Measurements from ENCODE around the gene CIB2.
A peak's percentile ranks its signal among the peaks of the same experiment; 100 is the strongest.

Gene CIB2

DNA sequence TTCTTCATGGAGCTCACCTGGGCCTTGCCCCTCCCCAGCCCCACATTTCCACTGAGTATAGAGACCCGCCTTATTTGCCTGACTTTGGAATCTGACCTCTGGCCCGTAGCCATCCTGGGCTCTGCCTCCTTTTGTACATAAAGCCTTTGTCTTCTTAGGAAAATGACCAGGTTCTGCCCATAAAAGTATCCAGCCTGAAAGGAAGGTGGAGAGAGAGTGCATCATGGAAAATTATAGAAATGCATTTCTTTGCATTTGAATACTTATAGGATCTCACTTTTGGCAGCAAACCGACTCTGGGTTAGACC lies 42.5 kb downstream of the CIB2 start:
- Histone ChIP-seq H3K27ac (ENCODE audit: poor library complexity, severe bottlenecking) (no peak overlapping the region), H3K4me1 (ENCODE audit: insufficient read depth, poor library complexity, severe bottlenecking) (no peaks in the 10 kb centered on the region), H3K4me3 (ENCODE audit: severe bottlenecking) (no peak overlapping the region), H3K9me3 (ENCODE audit: severe bottlenecking) (no peaks in the 10 kb centered on the region), H3K36me3 (ENCODE audit: low read depth) (no peaks in the 10 kb centered on the region), H3K27me3 (ENCODE audit: insufficient read depth, poor library complexity, severe bottlenecking) (no peaks in the 10 kb centered on the region)
- TF ChIP-seq, protein P1, sequence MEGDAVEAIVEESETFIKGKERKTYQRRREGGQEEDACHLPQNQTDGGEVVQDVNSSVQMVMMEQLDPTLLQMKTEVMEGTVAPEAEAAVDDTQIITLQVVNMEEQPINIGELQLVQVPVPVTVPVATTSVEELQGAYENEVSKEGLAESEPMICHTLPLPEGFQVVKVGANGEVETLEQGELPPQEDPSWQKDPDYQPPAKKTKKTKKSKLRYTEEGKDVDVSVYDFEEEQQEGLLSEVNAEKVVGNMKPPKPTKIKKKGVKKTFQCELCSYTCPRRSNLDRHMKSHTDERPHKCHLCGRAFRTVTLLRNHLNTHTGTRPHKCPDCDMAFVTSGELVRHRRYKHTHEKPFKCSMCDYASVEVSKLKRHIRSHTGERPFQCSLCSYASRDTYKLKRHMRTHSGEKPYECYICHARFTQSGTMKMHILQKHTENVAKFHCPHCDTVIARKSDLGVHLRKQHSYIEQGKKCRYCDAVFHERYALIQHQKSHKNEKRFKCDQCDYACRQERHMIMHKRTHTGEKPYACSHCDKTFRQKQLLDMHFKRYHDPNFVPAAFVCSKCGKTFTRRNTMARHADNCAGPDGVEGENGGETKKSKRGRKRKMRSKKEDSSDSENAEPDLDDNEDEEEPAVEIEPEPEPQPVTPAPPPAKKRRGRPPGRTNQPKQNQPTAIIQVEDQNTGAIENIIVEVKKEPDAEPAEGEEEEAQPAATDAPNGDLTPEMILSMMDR (IDR thresholded peaks at IDR 0.05; ENCODE audit: poor library complexity, severe bottlenecking) = no peak
- ATAC-seq (ENCODE audit: low read depth) (no peak), DNase-seq (ENCODE audit: low spot score) (no peak)

- Histone ChIP-seq H3K27me3 (ENCODE audit: insufficient read depth, poor library complexity, severe bottlenecking) (no peaks in the 10 kb centered on the region), H3K36me3 (ENCODE audit: low read depth) (no peaks in the 10 kb centered on the region), H3K4me1 (ENCODE audit: insufficient read depth, poor library complexity, severe bottlenecking) (no peaks in the 10 kb centered on the region), H3K4me3 (ENCODE audit: severe bottlenecking) (no peak overlapping the region), H3K27ac (ENCODE audit: poor library complexity, severe bottlenecking) (no peak overlapping the region), H3K9me3 (ENCODE audit: severe bottlenecking) (no peaks in the 10 kb centered on the region)
- no peak for ATAC-seq (ENCODE audit: low read depth)
- DNase-seq (ENCODE audit: low spot score) = peak; percentile 11
- TF ChIP-seq, protein P1 (IDR thresholded peaks at IDR 0.05; ENCODE audit: poor library complexity, severe bottlenecking) = no peak
Observed at GRCh38 chr15:78087951-78088772, 43.1 kb downstream of the CIB2 start.

DNA sequence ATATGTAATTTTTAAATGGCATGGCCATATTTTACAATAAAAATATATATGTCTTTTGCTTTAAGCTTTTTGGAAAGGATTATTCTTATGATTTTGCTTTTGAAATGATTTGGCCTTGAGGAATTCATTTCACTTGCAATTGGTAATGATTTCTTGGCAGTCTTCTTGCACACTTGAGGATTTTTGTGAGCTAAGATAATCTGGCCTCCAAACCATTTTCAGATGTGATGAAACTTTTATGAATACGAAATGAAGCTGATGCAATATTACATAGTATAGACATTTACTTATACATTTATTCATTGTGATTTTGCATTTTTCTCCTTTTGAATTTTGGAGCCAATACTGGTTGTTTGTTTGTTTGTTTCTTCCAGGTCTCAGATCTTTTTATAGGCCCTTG lies 45.3 kb downstream of the CIB2 start:
- TF ChIP-seq, protein P1 (IDR thresholded peaks at IDR 0.05; ENCODE audit: poor library complexity, severe bottlenecking) = no peak
- DNase-seq (ENCODE audit: low spot score) = no peak
- no peaks in the 10 kb centered on the region for H3K4me1 ChIP-seq (ENCODE audit: insufficient read depth, poor library complexity, severe bottlenecking)

GRCh38 chr15:78084449-78084750 lies 46.8 kb downstream of the CIB2 start:
- Histone ChIP-seq H3K4me3 (ENCODE audit: severe bottlenecking) (no peak overlapping the region), H3K9me3 (ENCODE audit: severe bottlenecking) (no peaks in the 10 kb centered on the region), H3K27ac (ENCODE audit: poor library complexity, severe bottlenecking) (no peak overlapping the region), H3K27me3 (ENCODE audit: insufficient read depth, poor library complexity, severe bottlenecking) (no peaks in the 10 kb centered on the region), H3K4me1 (ENCODE audit: insufficient read depth, poor library complexity, severe bottlenecking) (no peaks in the 10 kb centered on the region), H3K36me3 (ENCODE audit: low read depth) (no peaks in the 10 kb centered on the region)
- no peak for ATAC-seq (ENCODE audit: low read depth)
- peak; percentile 73 for DNase-seq (ENCODE audit: low spot score)
- TF ChIP-seq, protein P1 (IDR thresholded peaks at IDR 0.05; ENCODE audit: poor library complexity, severe bottlenecking) = no peak

More for the DNA sequence above, 45.3 kb downstream of the CIB2 start:
- no peaks in the 10 kb centered on the region for H3K9me3 ChIP-seq (ENCODE audit: severe bottlenecking)
- no peak overlapping the region for H3K4me3 ChIP-seq (ENCODE audit: severe bottlenecking)
- no peak overlapping the region for H3K27ac ChIP-seq (ENCODE audit: poor library complexity, severe bottlenecking)
- ATAC-seq (ENCODE audit: low read depth) = no peak
- H3K36me3 ChIP-seq (ENCODE audit: low read depth) = no peaks in the 10 kb centered on the region
- no peaks in the 10 kb centered on the region for H3K27me3 ChIP-seq (ENCODE audit: insufficient read depth, poor library complexity, severe bottlenecking)

GRCh38 chr15:78083687-78084448 lies 47.4 kb downstream of the CIB2 start:
- no peaks in the 10 kb centered on the region for H3K36me3 ChIP-seq (ENCODE audit: low read depth)
- peak; percentile 55 for DNase-seq (ENCODE audit: low spot score)
- H3K27ac ChIP-seq (ENCODE audit: poor library complexity, severe bottlenecking) = no peak overlapping the region
- no peaks in the 10 kb centered on the region for H3K27me3 ChIP-seq (ENCODE audit: insufficient read depth, poor library complexity, severe bottlenecking)
- TF ChIP-seq, protein P1 (IDR thresholded peaks at IDR 0.05; ENCODE audit: poor library complexity, severe bottlenecking) = no peak
- H3K4me1 ChIP-seq (ENCODE audit: insufficient read depth, poor library complexity, severe bottlenecking) = no peaks in the 10 kb centered on the region
- H3K9me3 ChIP-seq (ENCODE audit: severe bottlenecking) = no peaks in the 10 kb centered on the region
- ATAC-seq (ENCODE audit: low read depth) = no peak
- H3K4me3 ChIP-seq (ENCODE audit: severe bottlenecking) = no peak overlapping the region
